Activated naive CD8-positive, alpha-beta T cell treated with anti-CD3 and anti-CD28 coated beads, Interleukin-2, amount 10 ng/mL, durations not matched to agents 7 days and 5 days (primary cell): Measurements from ENCODE around the gene OR5C1. TPM values are rescaled to one million over a fixed set of nuclear protein-coding genes. Genes with fewer than 3 reads are reported as not detected.
A peak's percentile ranks its signal among the peaks of the same experiment; 100 is the strongest.
"Not testable (repeated sequence)": the region's sequence is repeated elsewhere in the genome, so short reads cannot be mapped to it uniquely, and the experiment has no call there.

Experiments
- ATAC-seq: fragments of 150-1000 bp; cut with Tn5 transposase; one replicate; pipeline ENCODE4 v1.10.0; 2021; ENCODE audit warnings: low read depth, moderate library complexity
- POLR2A ChIA-PET: fragments of 350-600 bp; sonication (Branson Sonifier 250); formaldehyde crosslinking; loops from one replicate; lab custom pipeline; 2021; ENCODE audit warnings: antibody characterized with exemption; lab: Charles Lee
- DNase-seq: peaks from one replicate; pipeline ENCODE4 v3.0.0; 2021
- H3K27ac Mint-ChIP-seq: one replicate; pipeline ENCODE4 v1.8.0; 2022; ENCODE audit warnings: mild to moderate bottlenecking, mixed read lengths
- H3K27me3 Mint-ChIP-seq: one replicate; pipeline ENCODE4 v1.8.0; 2022; ENCODE audit warnings: mild to moderate bottlenecking, moderate library complexity, mixed read lengths
- H3K36me3 Mint-ChIP-seq: one replicate; pipeline ENCODE4 v1.8.0; 2021; ENCODE audit warnings: mild to moderate bottlenecking, mixed read lengths
- H3K4me1 Mint-ChIP-seq: one replicate; pipeline ENCODE4 v1.8.0; 2021; ENCODE audit warnings: mixed read lengths
- H3K4me3 Mint-ChIP-seq: one replicate; pipeline ENCODE4 v1.8.0; 2022; ENCODE audit warnings: mild to moderate bottlenecking, moderate library complexity, mixed read lengths
- H3K9me3 Mint-ChIP-seq: one replicate; pipeline ENCODE4 v1.8.0; 2021; ENCODE audit warnings: mixed read lengths
- total RNA-seq, 2 experiments: library from RNA; stranded (reverse); gene quantifications; one replicate each; pipeline ENCODE4 v1.2.3, GENCODE V29; 2021

OR5C1 gene
- total RNA-seq, 2 experiments from 2014 or later = not detected

DNA sequence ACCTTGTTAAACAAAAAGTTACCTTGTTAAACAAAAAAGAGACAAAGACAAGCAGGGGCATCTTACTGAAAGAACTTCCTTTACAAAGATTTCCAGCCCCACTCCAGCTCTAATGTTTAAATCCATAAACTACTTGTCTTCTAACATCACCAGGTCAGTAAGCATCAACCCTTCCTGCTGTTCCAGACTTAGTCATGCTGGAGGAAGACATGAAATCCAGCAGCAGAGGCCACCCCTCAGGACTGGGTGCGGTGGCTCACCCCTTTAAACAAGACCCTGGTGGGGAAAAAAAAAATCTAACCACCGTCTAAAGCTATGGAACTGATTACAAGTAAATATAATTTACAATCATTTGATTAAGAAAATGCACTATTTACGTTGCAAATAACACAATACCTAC, 30.6 kb downstream of the OR5C1 start:
- DNase-seq (no peak), ATAC-seq (no peak)
- Mint-ChIP-seq H3K27me3 (no peaks in the 10 kb centered on the region), H3K27ac (no peak overlapping the region), H3K9me3 (no peaks in the 10 kb centered on the region), H3K36me3 (peaks cover 30% of the 10 kb centered on the region), H3K4me1 (peaks cover 28% of the 10 kb centered on the region), H3K4me3 (no peak overlapping the region)
- POLR2A ChIA-PET = interaction anchor here (0.5 to 1.8 kb wide), 2 partner anchors 9 to 431 kb away, joined by 3 to 10 read pairs; partner anchors contain the start of gene PDCL

DNA sequence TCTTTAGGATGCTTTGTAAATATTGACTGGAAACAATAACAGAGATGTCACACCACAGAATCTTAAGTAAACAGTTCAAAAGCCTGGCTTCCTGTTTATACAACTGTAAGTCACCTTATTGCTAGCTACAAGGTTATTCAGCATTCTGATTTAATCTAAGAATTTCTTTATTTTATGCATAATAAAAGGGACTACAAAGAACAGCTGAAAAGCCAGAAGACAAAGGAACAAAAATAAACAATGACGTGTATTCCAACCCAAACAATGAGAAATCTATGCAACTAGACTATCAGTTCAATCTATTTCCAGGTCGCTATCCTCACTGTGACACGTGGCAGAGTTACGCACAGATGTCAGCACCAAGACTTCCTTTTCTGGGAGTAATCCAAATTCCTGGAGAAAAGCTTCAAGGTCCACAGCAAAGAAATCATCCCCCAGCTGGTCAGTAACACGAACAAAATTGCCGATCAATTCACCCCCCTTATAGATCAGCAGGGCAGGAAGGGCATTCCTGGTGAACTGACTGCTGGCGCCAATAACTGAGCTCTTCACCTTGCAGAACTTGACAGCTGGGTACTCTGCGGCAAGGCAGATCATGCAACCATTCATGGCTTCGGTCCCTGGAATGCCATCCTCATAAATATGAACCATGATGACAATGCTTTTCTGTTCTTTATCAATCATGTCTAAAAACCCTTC, 31.2 kb downstream of the OR5C1 start:
- no peak for DNase-seq
- H3K36me3 Mint-ChIP-seq = peaks cover 25% of the 10 kb centered on the region
- H3K4me1 Mint-ChIP-seq = peaks cover 32% of the 10 kb centered on the region
- ATAC-seq = no peak
- H3K27me3 Mint-ChIP-seq = no peaks in the 10 kb centered on the region
- H3K9me3 Mint-ChIP-seq = no peaks in the 10 kb centered on the region
- POLR2A ChIA-PET = interaction anchor here (0.5 to 1.8 kb wide), 2 partner anchors 8 to 431 kb away, joined by 3 to 10 read pairs; partner anchors contain the start of gene PDCL
- no peak overlapping the region for H3K27ac Mint-ChIP-seq
- H3K4me3 Mint-ChIP-seq = no peak overlapping the region

DNA sequence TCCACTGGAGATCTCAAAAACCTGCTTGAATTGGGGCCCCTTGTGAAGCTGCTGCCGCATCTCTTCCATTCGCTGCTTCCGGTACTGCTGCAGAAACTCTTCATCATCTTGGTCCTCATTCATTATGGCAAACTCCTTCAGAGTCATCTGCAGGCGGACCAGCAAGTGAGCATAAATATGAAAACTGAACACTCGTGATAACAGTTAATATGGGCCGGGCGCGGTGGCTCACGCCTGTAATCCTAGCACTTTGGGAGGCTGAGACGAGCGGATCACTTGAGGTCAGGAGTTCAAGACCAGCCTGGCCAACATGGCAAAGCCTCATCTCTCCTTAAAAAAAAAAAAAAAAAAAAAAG, 31.7 kb downstream of the OR5C1 start:
- H3K4me3 Mint-ChIP-seq = no peak overlapping the region
- H3K9me3 Mint-ChIP-seq = no peaks in the 10 kb centered on the region
- H3K27me3 Mint-ChIP-seq = no peaks in the 10 kb centered on the region
- no peak overlapping the region for H3K27ac Mint-ChIP-seq
- no peak for ATAC-seq
- POLR2A ChIA-PET = interaction anchor here (1.8 kb wide), 1 partner anchor 8 kb away, joined by 10 read pairs; the partner anchor contains the start of gene PDCL
- no peak for DNase-seq
- H3K36me3 Mint-ChIP-seq = peaks cover 23% of the 10 kb centered on the region
- peaks cover 32% of the 10 kb centered on the region for H3K4me1 Mint-ChIP-seq

DNA sequence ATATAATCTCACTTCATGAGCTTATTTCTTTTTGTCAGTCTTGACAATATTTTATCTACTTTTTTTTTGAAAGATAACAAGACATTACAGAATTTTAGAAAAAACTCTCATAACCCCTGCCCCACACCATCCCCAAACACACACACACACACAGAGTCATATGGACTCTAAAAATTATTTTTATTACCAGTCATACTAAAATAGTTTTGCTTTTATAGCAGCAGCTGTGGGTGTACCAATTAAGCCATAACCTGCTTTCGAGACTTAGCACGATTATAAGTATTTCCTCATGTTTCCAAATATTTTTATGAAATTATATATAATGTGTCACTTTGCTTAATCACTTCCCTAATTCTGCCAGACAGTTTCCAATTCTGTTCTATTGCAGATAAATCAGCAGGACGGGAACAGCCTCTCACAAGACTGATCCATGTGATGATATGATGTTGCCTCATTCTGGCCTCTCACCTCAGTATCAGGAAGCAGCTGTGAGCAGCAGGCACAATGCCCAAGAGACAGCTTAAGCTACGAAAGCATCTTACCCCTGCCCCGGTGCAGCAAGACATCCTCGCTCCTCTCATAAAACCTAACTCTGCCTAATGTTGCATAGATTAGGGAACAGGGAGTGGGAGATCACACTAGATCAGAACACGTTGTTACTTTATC, 32.7 kb downstream of the OR5C1 start:
- ATAC-seq (no peak), DNase-seq (no peak)
- POLR2A ChIA-PET = no interaction called here
- Mint-ChIP-seq H3K4me1 (peaks cover 25% of the 10 kb centered on the region), H3K4me3 (no peak overlapping the region), H3K36me3 (peaks cover 26% of the 10 kb centered on the region), H3K27me3 (no peaks in the 10 kb centered on the region), H3K9me3 (no peaks in the 10 kb centered on the region), H3K27ac (peak overlapping the region; percentile 11)

DNA sequence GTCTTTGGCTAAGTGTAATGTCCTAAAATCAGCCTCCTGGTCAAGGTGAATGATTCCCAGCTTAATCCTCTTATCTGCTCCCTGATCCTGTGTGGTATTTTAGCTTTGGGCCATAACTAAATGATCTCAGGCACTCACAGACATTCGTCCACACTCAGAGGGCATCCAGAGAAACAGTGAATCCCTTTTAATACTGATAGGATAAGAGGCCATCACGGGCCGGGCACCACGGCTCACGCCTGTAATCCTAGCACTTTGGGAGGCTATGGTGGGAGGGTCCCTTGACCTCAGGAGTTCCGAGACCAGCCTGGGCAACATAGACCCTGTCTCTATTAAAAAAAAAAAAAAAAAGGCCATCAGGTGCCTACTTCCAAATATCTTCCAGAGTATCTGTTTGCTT, 33.3 kb downstream of the OR5C1 start:
- Mint-ChIP-seq H3K36me3 (peaks cover 25% of the 10 kb centered on the region), H3K4me1 (peaks cover 28% of the 10 kb centered on the region), H3K27me3 (no peaks in the 10 kb centered on the region), H3K27ac (no peak overlapping the region), H3K9me3 (no peaks in the 10 kb centered on the region), H3K4me3 (no peak overlapping the region)
- POLR2A ChIA-PET = no interaction called here
- ATAC-seq = no peak
- no peak for DNase-seq

DNA sequence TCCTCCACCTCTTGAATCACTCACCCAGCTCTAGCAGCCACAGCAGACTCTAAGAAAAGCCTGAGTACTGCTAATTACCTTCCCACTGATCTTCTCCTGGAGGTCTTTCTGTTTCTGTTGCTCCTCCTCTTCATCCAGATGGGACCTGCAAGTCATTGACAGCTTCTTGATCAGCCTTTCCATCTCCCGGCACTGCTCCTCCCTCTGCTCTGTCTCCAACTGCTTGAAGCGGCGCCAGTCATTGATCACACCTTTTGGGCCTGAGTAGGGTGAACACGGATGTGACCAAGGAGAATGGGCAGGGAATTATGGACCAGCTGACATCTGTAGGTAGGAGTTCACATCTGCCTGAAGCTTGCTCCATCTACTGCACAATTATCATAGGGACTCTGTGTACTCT, 34.2 kb downstream of the OR5C1 start:
- H3K4me3 Mint-ChIP-seq = no peak overlapping the region
- H3K36me3 Mint-ChIP-seq = peaks cover 25% of the 10 kb centered on the region
- ATAC-seq = no peak
- peak overlapping the region; percentile 26 for H3K27ac Mint-ChIP-seq
- DNase-seq = no peak
- H3K27me3 Mint-ChIP-seq = no peaks in the 10 kb centered on the region
- POLR2A ChIA-PET = no interaction called here
- H3K4me1 Mint-ChIP-seq = peaks cover 31% of the 10 kb centered on the region
- no peaks in the 10 kb centered on the region for H3K9me3 Mint-ChIP-seq

DNA sequence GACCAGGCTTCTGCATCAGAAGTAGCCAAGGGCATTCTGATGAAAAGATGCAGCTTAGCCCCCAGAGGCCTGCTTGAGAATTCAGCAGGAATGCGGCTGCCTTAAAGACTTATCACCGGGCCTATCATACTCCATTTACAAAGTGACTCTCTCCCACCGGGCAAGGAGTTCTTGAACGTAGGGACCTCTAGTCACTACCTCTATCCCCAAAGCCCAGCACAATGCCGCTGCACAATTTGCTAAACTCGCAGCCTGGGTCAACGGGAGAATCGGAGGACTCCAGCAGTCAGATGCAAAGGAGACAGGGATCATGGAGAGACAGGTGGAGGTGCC, 39.0 kb downstream of the OR5C1 start:
- POLR2A ChIA-PET = interaction anchor here (0.7 to 2.6 kb wide), 11 partner anchors 8 to 113 kb away, joined by 3 to 11 read pairs (median 5); partner anchors contain the start of genes RABGAP1, ZBTB26 and ZBTB6
- Mint-ChIP-seq H3K9me3 (no peaks in the 10 kb centered on the region), H3K27ac (peak overlapping the region; percentile 95), H3K4me3 (peak overlapping the region; percentile 100), H3K4me1 (peaks cover 30% of the 10 kb centered on the region), H3K27me3 (no peaks in the 10 kb centered on the region), H3K36me3 (peaks cover 12% of the 10 kb centered on the region)
- DNase-seq (no peak), ATAC-seq (peak; percentile 2)

DNA sequence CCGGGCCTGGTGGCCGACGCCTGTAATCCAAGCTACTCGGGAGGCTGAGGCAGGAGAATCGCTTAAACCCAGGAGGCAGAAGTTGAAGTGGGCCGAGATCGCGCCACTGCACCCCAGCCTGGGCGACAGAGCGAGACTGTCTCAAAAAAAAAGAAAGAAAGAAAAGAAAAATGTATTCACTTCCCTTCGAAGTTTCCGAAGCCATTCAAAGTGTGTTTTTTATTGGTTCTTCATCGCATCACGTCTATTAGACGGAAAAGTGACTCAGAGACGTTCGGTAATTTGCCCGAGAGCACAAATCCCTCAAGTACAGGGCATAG, 40.2 kb downstream of the OR5C1 start:
- not testable (repeated sequence) for ATAC-seq, DNase-seq, H3K9me3 Mint-ChIP-seq, H3K36me3 Mint-ChIP-seq, H3K27me3 Mint-ChIP-seq
- peaks cover 27% of the 10 kb centered on the region for H3K4me1 Mint-ChIP-seq
- POLR2A ChIA-PET = interaction anchor here (1.2 to 2.6 kb wide), 6 partner anchors 9 to 84 kb away, joined by 5 to 11 read pairs (median 8); partner anchors contain the start of gene ZBTB6
- H3K4me3 Mint-ChIP-seq = peak overlapping the region; percentile 100
- peak overlapping the region; percentile 95 for H3K27ac Mint-ChIP-seq

DNA sequence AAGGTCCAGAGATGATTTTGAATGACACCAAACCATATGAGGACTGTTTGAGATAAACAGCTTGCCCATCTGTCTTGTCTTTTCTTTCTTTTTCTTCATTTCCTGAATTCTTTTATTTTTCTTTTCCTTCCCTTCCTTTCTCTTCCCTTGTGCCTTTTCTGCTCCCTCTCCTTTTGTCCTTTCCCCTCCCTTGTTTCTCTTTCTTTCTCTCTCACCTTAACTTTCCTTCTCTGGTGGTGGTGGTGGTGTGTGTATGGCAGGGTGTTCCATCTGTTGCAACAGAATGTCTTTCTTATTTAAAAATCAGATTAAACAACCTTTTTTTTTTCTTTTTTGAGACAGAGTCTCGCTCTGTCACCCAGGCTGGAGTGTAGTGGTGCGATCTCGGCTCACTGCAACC, 43.5 kb downstream of the OR5C1 start:
- no peak overlapping the region for H3K4me3 Mint-ChIP-seq
- no peak for ATAC-seq
- no peaks in the 10 kb centered on the region for H3K27me3 Mint-ChIP-seq
- no peak overlapping the region for H3K27ac Mint-ChIP-seq
- no peaks in the 10 kb centered on the region for H3K9me3 Mint-ChIP-seq
- peaks cover 19% of the 10 kb centered on the region for H3K4me1 Mint-ChIP-seq
- POLR2A ChIA-PET = interaction anchor here (0.8 kb wide), 1 partner anchor 28 kb away, joined by 4 read pairs; no protein-coding TSS in a partner anchor
- DNase-seq = no peak
- H3K36me3 Mint-ChIP-seq = no peaks in the 10 kb centered on the region

DNA sequence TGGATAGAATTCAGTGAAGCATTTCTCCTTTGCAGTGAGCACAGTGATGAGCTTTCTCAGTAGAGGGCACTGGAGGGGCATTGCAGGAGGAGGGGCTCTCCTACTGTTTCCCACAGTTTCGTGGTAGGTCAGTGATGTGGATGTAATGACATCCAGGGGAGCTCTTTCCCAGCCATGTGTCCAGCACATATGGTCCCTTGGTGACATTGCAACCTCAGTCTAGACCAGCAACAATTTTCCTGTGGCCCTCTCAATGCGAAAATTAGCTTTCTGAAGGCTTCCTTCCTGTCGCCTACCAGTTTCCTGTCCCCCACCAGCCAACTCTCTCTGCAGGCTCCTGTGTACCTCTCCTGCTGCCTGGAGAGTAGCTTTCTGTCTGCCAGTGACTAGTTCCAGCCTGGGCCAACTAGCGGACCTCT, 46.6 kb downstream of the OR5C1 start:
- H3K27ac Mint-ChIP-seq = peak overlapping the region; percentile 93
- H3K27me3 Mint-ChIP-seq = no peaks in the 10 kb centered on the region
- ATAC-seq = peak; percentile 89
- H3K4me3 Mint-ChIP-seq = peak overlapping the region; percentile 74
- peak; percentile 50 for DNase-seq
- no peaks in the 10 kb centered on the region for H3K9me3 Mint-ChIP-seq
- POLR2A ChIA-PET = interaction anchor here (0.8 to 3.3 kb wide), 10 partner anchors 9 to 1381 kb away, joined by 3 to 25 read pairs (median 5); partner anchors contain the start of genes RABGAP1, RBM18, RC3H2 and ZBTB26
- H3K36me3 Mint-ChIP-seq = no peaks in the 10 kb centered on the region
- H3K4me1 Mint-ChIP-seq = peaks cover 22% of the 10 kb centered on the region

DNA sequence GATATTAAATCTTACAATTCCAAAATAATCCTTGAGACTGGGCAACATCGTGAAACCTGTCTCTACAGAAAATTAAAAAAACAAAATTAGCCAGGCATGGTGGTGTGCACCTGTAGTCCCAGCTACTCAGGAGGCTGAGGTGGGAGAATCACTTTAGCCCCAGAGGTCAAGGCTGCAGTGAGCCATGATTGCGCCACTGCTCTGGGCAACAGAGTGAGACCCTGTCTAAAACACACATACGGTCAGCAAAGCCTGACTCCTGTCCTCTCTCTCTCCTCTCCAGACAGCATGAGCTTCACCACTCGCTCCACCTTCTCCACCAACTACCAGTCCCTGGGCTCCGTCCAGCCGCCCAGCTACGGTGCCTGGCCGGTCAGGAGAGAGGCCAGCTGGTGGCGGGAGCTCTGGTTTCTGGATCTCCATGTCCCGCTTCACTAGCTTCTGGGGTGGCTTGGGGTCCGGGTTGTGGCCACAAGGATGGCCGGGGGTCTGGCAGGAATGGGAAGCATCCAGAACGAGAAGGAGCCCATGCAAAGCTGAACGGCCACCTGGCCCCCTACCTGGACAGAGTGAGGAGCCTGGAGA, 48.6 kb downstream of the OR5C1 start:
- peaks cover 19% of the 10 kb centered on the region for H3K4me1 Mint-ChIP-seq
- no peaks in the 10 kb centered on the region for H3K36me3 Mint-ChIP-seq
- no peaks in the 10 kb centered on the region for H3K27me3 Mint-ChIP-seq
- DNase-seq (no peak), ATAC-seq (no peak)
- H3K27ac Mint-ChIP-seq = no peak overlapping the region
- peaks cover 1% of the 10 kb centered on the region for H3K9me3 Mint-ChIP-seq
- no peak overlapping the region for H3K4me3 Mint-ChIP-seq
- POLR2A ChIA-PET = interaction anchor here (1.5 to 3.3 kb wide), 2 partner anchors 10 to 67 kb away, joined by 4 to 25 read pairs; partner anchors contain the start of genes PDCL and RC3H2

DNA sequence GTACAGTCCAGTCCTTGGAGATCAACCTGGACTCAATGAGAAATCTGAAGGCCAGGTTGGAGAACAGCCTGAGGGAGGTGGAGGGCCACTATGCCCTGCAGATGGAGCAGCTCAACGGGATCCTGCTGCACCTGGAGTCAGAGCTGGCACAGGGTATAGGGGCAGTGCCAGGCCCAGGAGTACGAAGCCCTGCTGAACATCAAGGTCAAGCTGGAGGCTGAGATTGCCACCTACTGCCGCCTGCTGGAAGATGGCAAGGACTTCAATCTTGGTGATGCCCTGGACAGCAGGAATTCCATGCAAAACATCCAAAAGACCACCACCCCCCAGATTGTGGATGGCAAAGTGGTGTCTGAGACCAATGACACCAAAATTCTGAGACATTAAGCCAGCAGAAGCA, 49.7 kb downstream of the OR5C1 start:
- peaks cover 17% of the 10 kb centered on the region for H3K4me1 Mint-ChIP-seq
- not testable (repeated sequence) for H3K9me3 Mint-ChIP-seq, H3K27ac Mint-ChIP-seq, DNase-seq, H3K27me3 Mint-ChIP-seq, H3K36me3 Mint-ChIP-seq, H3K4me3 Mint-ChIP-seq, ATAC-seq
- POLR2A ChIA-PET = interaction anchor here (1.5 kb wide), 1 partner anchor 11 kb away, joined by 4 read pairs; the partner anchor contains the start of gene PDCL
